Astrocyte (in vitro differentiated cells and primary cell): ENCODE results near the gene XXYLT1. TPM values are rescaled to one million over a fixed set of nuclear protein-coding genes. Genes with fewer than 3 reads are reported as not detected.

Experiments
- DNase-seq: peaks from one replicate; pipeline ENCODE4 v3.0.0-alpha.2; 2010; ENCODE audit warnings: low read depth
- FAIRE-seq: peaks from 2 replicates; lab custom pipeline; 2011; peaks lifted over from hg19 to GRCh38; lab: Jason Lieb, UNC
- H2AFZ ChIP-seq: 2 replicates; pipeline ENCODE4 v1.6.0; 2012; ENCODE audit warnings: low read depth, low read length, inconsistent platforms
- H3K27ac ChIP-seq: 2 replicates; pipeline ENCODE4 v1.5.1; 2011; ENCODE audit warnings: low read depth, low read length, inconsistent platforms
- H3K27me3 ChIP-seq: 2 replicates; pipeline ENCODE4 v1.6.0; 2011; ENCODE audit warnings: low read length, inconsistent platforms; ENCODE audit not compliant: insufficient read depth
- H3K36me3 ChIP-seq: 2 replicates; pipeline ENCODE4 v1.5.1; 2011; ENCODE audit warnings: low read length, inconsistent platforms; ENCODE audit not compliant: insufficient read depth
- H3K4me1 ChIP-seq: 2 replicates; pipeline ENCODE4 v1.5.1; 2011; ENCODE audit warnings: low read length, inconsistent platforms; ENCODE audit not compliant: insufficient read depth
- H3K4me2 ChIP-seq: 2 replicates; pipeline ENCODE4 v1.6.0; 2012; ENCODE audit warnings: low read length, inconsistent platforms
- H3K4me3 ChIP-seq: 2 replicates; pipeline ENCODE4 v1.5.1; 2011; ENCODE audit warnings: low read depth, mild to moderate bottlenecking, low read length, inconsistent platforms; ENCODE audit not compliant: insufficient read depth
- H3K79me2 ChIP-seq: 2 replicates; pipeline ENCODE4 v1.6.0; 2012; ENCODE audit warnings: mild to moderate bottlenecking, low read length, inconsistent platforms; ENCODE audit not compliant: insufficient read depth
- H3K9ac ChIP-seq: 2 replicates; pipeline ENCODE4 v1.6.0; 2012; ENCODE audit warnings: mild to moderate bottlenecking, low read length, inconsistent platforms
- H3K9me3 ChIP-seq: 2 replicates; pipeline ENCODE4 v1.5.1; 2012; ENCODE audit warnings: low read depth, mild to moderate bottlenecking, low read length, inconsistent platforms; ENCODE audit not compliant: insufficient read depth
- H4K20me1 ChIP-seq: 2 replicates; pipeline ENCODE4 v1.6.0; 2012; ENCODE audit warnings: low read length, inconsistent platforms; ENCODE audit not compliant: insufficient read depth
- H3K27ac Mint-ChIP-seq: one replicate; pipeline ENCODE4 v1.8.0; 2021; ENCODE audit warnings: mild to moderate bottlenecking, mixed read lengths; ENCODE audit not compliant: unreplicated experiment
- H3K27me3 Mint-ChIP-seq: one replicate; pipeline ENCODE4 v1.8.0; 2021; ENCODE audit warnings: low read depth, mixed read lengths; ENCODE audit not compliant: unreplicated experiment
- H3K36me3 Mint-ChIP-seq: one replicate; pipeline ENCODE4 v1.8.0; 2021; ENCODE audit warnings: low read depth, mixed read lengths; ENCODE audit not compliant: unreplicated experiment
- H3K4me1 Mint-ChIP-seq: one replicate; pipeline ENCODE4 v1.8.0; 2021; ENCODE audit warnings: low read depth, mixed read lengths; ENCODE audit not compliant: unreplicated experiment
- H3K4me3 Mint-ChIP-seq: one replicate; pipeline ENCODE4 v1.8.0; 2021; ENCODE audit warnings: mild to moderate bottlenecking, moderate library complexity, mixed read lengths; ENCODE audit not compliant: unreplicated experiment
- H3K9me3 Mint-ChIP-seq: one replicate; pipeline ENCODE4 v1.8.0; 2021; ENCODE audit warnings: mild to moderate bottlenecking, mixed read lengths; ENCODE audit not compliant: unreplicated experiment
- CTCF ChIP-seq: IDR thresholded peaks from 2 replicates; pipeline ENCODE4 v1.5.1; 2011; ENCODE audit warnings: low read depth, mild to moderate bottlenecking, inconsistent platforms, low read length, moderate library complexity; ENCODE audit not compliant: insufficient read depth
- EZH2 ChIP-seq: IDR thresholded peaks from 2 replicates; pipeline ENCODE4 v1.6.1; 2012; ENCODE audit warnings: mild to moderate bottlenecking, low read length, inconsistent platforms; ENCODE audit not compliant: insufficient read depth
- total RNA-seq: library from RNA; stranded (reverse); gene quantifications from 2 replicates; pipeline ENCODE4 v1.2.1, GENCODE V29; 2021

Gene XXYLT1
- total RNA-seq, 1 donor from 2014 or later = 26.2 TPM

DNA sequence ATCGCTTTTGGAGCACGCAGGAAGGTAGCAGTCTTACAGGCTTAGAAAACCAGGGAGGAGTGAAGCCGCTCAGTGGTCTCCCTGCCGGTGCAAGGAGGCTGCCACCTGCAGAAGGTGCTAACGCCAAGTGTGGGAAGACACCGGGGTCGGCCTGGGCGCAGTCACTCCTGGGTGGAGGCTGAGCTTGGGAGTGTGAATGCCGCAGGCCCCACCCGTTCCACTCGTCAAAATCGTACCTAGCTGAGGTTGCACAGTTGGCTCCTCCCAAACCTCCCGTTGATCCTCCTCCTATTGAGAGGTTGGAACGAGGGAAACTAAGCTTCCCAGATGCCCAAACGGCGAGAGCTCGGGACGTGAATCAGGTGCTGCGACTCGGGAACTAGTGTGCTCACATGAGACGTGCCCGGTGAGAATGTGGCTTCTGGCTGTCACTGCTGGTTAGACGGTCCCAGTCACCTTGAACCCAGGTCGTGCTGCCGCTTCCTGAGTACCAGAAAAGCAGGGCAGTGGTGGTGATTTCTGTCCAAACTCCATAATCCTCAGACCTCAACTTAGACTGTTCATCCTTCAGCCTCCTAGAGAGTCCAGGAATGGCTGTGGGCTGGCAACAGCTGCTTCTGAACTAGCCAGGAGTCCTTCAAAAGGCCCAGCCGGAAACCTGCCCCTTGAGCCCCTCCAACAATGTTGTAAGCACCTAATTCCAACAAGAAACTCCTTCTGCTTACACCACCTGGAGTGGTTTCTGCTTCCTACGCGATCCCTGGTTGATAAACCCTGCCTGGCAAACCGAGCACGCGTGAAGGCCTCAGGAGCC, 156.0 kb downstream of the XXYLT1 start:
- H3K9ac ChIP-seq = no peak overlapping the region
- peaks cover 18% of the 10 kb centered on the region for H3K4me1 Mint-ChIP-seq

DNA sequence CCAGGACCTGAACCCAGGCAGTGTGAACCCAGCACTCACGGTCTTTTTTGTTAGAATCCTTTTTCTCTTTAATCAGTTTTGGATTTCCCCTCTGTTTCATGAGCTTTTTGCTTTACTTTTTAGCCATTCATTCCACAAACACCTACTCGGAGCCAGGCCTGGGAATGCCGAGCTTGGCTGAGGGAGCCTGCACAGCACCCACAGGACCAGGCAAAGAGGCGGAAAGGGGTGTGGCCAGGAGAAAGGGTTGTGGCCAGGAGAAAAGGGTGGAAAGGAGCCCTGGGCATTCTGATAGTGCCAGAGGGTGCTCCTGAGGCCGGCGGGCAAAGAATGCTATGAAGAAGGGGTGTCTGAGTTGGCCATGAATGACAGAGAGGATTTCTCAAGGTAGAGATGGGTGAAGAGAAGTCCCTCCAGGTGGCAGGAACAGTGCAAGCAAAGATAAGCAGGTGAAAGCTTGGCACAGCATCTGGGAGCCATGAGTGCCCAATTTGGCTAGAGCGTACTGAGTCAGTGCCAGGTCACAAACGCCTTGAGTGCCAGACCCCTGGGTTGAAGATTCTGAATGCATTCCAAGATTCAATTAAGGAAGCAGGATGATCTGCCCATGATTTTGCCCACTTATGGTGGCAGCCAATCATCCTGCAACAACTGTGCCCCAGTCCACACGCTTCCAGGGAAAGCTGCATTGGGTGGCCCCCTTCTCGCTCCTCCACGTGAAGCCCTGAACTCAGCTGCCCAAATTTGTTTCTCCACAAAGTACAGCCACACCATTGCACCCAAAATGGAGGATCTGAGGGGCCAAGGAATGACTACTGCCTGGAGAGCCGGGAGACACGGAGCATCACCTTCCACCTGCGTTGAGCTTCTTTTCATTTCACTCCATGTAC, 157.2 kb downstream of the XXYLT1 start:
- Histone ChIP-seq H2AFZ (no peak overlapping the region), H3K9ac (no peak overlapping the region), H3K4me2 (no peak overlapping the region), H3K9me3 (no peaks in the 10 kb centered on the region), H3K27me3 (no peaks in the 10 kb centered on the region), H3K79me2 (no peaks in the 10 kb centered on the region), H3K4me3 (no peak overlapping the region), H3K27ac (no peak overlapping the region), H4K20me1 (no peaks in the 10 kb centered on the region), H3K36me3 (no peaks in the 10 kb centered on the region), H3K4me1 (peaks cover 17% of the 10 kb centered on the region)
- Mint-ChIP-seq H3K4me1 (peaks cover 12% of the 10 kb centered on the region), H3K36me3 (no peaks in the 10 kb centered on the region), H3K4me3 (no peak overlapping the region), H3K27me3 (no peaks in the 10 kb centered on the region), H3K27ac (no peak overlapping the region), H3K9me3 (no peaks in the 10 kb centered on the region)
- no peak for FAIRE-seq
- DNase-seq = no peak
- TF ChIP-seq CTCF (no peak), EZH2 (no peak)

More for the DNA sequence above, 156.0 kb downstream of the XXYLT1 start:
- H3K36me3 ChIP-seq = no peaks in the 10 kb centered on the region
- no peak overlapping the region for H3K4me3 ChIP-seq
- peak overlapping the region; percentile 16 for H3K27ac Mint-ChIP-seq
- no peaks in the 10 kb centered on the region for H4K20me1 ChIP-seq
- DNase-seq (no peak), FAIRE-seq (no peak)
- H3K27me3 ChIP-seq = no peaks in the 10 kb centered on the region
- H3K4me1 ChIP-seq = peaks cover 27% of the 10 kb centered on the region
- TF ChIP-seq CTCF (no peak), EZH2 (no peak)
- no peaks in the 10 kb centered on the region for H3K9me3 ChIP-seq
- no peaks in the 10 kb centered on the region for H3K79me2 ChIP-seq
- no peak overlapping the region for H3K4me3 Mint-ChIP-seq
- H3K9me3 Mint-ChIP-seq = no peaks in the 10 kb centered on the region
- H3K4me2 ChIP-seq = no peak overlapping the region
- H3K36me3 Mint-ChIP-seq = no peaks in the 10 kb centered on the region
- no peak overlapping the region for H2AFZ ChIP-seq
- no peak overlapping the region for H3K27ac ChIP-seq
- no peaks in the 10 kb centered on the region for H3K27me3 Mint-ChIP-seq
